Ramos (cell line): ENCODE data around the gene QSOX2.

ENCODE experiments used
- in situ Hi-C: fragments of 300-500 bp; cut with MboI; formaldehyde crosslinking; loops from one replicate; pipeline ENCODE4 v1.14.3; 2022; ENCODE audit warnings: low sequenced_read_pairs; ENCODE audit not compliant: unreplicated experiment

The QSOX2 gene

DNA sequence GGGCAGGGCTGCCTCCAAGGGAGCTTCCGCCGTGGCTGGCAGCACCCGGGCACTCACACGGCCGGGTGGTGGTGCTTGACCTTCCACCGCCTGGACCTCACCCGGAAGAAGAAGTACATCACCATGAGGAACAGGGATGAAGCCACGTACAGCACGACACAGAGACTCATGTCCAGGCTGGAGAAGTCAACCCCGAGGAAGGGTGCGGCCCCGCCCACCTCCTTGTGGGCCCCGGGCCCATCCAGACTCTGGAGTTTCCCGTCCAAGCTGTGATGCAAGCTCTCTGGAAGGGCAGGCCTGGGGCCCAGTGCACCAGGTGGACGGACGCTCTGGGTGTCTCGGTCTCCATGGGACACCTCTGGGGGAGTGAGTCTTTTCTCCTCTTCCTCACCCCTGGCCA, 36.9 kb downstream of the QSOX2 start:
- in situ Hi-C loops = no loop called here

DNA sequence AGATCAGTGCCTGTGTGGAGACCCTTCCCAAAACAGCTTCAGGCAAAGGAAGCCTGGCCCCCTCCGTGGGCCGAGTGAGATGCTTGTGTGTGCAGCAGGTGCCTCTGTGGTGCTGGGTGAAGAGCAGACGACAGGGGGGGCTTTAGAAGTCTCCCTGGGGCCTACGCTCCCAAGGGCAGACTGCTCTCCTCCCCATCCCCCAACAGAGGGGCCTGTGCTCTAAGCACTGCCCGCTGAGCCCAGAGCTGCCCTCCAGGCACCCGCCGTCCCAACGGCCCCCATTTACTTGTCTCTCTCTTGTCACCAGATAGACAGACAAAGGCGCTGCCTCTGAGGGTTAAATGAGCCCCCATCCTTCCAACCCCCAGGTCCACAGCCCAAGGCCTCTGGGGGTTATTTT, 38.0 kb downstream of the QSOX2 start:
- in situ Hi-C loops = no loop called here

DNA sequence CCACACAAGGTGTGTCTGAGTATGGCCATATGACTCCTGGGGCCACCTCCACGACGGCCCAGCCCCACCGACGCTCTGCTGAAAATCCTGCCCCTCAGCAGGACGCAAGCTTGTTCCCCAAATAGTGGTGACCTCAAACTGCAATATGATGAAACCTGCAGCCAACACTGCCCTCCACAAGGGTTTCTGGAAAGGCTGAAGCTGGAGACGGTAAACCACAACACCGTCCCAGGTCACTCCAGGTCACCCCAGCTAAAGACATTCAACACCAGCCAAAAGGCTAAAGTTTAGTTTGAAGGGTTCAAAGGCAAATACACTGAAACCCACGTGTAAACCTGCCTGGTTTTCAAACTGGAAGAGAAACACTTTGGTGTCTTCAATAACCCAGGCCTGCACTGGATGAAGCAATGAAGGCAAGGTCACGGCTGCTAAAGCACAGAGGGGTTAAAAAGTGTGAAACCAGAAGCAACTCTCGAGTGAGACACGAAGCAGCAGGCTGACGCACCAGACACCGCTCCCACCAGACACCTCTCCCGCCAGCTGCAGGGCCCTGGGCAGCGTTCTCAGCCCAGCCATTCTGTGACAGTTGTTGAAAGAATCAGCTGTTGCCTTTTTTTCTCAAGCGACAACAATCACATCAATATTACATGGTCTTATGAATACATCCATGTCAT, 38.9 kb downstream of the QSOX2 start:
- in situ Hi-C loops = no loop called here

DNA sequence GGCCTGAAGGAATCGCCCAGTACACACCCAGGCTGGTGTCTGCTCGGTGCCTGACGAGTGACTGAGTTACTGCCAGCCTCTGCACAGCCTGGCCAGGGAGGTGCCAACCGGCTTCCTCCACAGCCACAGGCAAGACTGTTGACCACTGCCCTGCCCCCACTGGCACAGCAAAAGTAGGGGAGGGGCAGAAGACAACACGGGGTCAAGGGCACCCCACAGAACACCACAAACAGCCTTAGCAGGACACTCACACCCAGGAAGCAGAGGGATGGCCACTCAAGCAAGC, 40.0 kb downstream of the QSOX2 start:
- in situ Hi-C loops = no loop called here

DNA sequence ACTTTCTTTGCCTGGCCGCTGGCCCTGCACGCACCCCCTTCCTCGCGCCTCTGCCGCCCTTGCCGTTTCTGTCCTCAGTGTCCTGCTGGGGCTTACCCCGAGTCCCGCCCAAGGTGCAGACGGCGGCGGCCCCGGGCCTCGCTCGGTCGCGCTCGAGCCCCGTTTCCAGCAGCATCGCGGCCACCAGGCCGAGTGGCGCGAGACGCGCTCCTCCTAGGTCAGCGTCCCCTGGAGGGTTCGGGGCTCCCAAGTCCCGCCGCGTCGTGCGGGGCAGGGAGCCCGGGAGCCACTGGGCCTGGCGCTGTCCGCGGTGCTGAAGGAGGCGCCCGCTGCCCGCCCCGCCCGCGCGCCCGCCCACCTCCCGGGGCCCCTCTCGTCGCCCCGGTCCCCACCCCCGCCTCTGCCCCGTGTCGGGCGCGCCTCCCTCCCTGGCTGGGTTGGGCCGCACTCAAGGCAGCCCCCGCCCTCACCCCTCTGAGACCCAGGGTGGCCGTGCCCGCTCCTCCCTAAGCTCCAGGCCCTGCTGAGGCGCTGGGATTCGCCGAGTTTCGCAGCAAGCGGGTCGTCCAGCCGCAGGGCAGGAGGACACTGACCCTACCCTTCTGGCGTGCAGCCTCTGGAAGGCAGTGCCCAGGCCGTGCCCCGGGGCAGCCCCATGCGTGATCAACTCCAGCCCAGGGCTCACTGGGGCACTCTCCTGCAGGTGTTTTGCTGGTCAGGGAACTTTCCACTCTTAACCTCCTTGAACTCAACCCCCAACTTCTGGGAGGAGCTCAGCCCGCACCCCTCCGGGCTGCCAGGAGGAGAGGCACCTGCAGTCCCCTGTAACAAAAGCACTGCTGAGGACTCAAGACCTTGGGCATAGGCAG, 40.5 kb downstream of the QSOX2 start, which contains the start of gene LHX3:
LHX3 (minus strand) TSS at position 291 of the 869 bp plus-strand sequence; CDS start at position 175, 116 bp downstream.
- in situ Hi-C loops = no loop called here

DNA sequence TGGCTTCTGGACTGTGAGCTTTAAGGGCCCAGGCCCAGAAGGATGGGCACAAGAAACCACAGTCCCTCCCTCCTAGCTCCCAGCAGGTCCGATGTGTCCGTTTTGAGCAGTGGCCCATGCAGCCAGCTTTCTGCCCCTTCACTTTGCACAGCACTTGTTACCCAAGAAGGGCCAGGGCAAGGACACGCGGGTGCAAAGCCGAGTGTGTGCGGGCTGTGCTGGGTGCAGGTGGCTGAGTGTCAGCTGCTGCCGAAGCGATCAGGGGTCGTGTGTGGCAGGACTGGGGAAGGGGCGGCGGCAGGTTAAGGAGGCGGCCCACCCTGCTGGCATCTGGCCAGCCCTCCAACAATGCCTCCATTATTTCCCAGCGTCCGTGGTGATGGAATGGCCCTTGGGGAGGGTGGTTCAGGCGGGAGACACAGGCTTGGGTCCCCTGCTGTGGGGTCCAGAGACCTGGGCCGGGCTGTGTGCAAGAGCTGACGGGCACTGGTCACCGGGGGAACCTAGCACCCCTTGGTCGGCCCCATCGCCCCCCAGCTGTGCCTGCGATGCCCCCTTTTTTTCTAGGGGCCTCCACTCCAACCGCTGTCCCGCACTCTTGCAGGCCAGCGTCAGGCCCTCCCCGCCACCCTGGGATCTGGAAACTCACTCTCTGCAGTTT, 41.3 kb downstream of the QSOX2 start:
- in situ Hi-C loops = no loop called here

DNA sequence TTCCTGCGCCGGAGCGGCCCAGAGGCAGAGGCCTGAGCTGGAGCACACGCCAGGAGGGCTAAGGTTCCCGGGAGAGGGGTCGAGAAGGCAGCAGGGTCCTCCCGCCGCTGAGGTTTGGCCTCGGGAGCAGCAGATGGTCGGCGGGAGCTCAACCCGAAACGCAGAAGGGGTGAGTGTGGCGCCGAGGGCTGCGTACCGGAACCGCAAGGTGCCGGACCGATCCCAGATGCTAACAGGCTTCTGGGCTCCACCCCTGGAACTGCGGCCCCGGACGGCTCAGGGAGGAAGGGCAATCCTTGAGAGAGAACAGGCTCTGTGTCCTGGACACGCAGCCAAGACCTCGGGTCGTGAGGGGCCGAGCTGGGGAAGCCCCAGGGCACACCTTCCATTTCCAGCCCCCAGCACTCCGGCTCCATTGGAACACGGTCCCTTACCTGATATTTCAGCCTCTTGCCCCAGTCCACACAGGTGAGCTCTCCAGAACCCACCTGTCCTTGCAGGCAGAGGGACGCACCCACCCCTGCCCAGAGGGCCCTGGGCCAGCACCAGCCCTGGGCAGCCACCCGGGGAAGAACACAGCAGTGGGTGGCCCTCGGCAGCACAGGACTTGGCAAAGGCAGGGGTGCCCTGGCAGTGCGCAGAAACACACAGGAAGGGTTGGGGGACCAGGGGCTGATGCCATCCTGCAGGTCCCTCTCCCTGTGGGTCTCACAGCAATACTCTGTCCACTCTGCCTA, 42.0 kb downstream of the QSOX2 start:
- in situ Hi-C loops = no loop called here

DNA sequence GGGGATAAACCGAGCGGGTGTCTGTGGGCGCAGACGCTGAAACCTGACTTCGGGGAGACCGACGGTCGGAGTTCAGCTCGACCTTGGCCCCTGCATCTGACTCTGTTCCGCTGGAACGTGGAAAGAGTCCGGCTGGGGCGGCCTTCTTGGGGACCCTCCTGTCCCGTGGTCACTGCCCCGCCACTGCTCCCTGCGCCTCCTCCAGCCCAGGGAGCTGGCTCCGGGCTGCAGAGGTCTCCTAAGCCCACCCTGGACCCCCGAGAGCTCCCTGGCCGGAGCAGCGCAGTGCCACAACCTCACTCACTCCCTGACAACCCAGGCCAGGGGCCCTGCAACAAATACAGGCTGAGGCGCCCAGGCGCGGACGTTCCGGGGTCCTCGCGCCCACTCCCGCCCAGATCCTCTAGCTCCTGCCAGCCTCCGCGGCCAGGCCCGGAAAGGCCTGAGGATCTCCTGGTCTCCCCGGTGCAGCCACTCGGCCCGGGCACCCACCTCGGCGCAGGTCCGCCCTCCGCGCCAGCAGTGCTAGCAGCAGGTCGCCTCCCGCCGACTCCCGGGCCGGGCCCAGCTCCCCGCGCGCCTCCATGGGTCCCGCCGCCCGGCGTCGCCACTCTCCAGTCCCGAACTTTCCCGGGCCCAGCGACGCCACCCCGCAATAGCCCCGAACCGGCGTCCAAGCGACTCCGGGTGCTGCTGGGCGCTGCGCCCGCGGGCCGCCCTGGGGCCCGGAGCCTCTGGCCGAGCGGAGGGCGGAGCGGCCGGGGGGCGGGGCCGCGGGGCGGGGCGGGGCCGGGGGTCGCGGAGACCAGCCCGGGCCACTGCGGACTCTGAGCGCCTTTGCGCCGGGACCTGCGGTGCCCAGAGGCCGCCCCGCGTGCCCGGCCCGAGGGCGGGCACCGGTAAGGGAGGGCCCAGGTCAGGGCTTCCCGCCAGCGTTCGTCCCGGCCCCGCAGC, 42.9 kb downstream of the QSOX2 start:
- in situ Hi-C loops = no loop called here

DNA sequence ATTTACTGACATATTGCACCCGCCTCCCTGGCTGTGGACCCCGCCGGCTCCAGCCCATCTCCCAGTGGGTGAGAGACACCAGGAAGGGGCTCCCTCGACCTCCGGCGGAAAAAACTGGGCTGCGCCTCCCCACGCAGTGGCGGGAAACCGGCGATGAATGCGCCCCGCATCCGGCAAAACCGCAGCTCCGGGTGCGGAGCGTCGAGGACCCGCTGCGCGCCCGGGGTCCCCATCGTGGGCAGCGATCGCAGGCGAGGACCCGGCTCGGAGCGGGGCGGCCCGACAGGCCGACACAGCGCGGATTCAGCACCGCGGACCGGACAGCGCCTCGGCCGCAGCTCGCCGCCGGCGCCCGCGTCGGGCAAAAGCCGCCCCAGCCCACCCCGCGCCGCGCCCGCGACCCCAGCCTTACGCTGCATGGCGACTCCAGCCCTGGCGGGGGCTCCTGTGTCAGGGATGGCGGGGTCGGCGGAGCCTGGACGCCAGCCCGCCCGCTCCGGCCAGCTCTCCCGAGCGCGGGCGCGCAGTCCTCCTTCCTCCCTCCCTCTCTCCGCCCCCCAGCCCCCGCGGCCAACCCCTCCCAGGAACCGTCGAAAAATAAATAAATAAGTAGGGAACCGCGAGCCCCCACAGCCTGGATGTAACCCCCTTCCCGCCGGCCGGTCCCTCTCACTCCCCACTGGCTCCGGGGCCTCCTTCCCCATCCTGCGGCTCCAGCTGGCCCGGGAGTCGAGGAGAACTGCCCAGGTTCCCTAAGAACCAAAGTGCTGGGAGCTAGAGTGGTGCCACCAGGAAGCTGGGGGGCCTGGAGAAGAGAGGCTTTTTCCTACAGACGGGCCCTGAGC, 43.8 kb downstream of the QSOX2 start:
- in situ Hi-C loops = no loop called here

DNA sequence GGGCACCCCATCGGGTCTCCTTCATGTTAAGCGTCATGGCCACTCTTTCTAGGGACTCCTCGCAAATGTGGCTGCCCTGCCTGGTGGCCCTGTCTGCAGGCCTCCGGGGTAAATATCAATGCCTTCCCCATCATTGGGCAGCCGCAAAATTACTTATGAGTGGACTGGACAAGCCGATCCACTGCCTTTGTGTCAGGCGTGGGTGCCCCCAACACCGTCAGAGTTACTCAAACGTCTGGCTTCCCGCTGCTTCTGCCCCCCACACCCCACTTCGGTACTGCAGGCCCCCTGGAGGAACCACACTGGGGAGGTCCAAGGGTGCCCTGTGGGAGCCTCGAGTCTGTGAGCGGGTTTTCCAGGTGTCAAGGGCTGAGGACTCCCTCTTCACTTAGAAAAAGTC, 44.4 kb downstream of the QSOX2 start:
- in situ Hi-C loops = no loop called here

DNA sequence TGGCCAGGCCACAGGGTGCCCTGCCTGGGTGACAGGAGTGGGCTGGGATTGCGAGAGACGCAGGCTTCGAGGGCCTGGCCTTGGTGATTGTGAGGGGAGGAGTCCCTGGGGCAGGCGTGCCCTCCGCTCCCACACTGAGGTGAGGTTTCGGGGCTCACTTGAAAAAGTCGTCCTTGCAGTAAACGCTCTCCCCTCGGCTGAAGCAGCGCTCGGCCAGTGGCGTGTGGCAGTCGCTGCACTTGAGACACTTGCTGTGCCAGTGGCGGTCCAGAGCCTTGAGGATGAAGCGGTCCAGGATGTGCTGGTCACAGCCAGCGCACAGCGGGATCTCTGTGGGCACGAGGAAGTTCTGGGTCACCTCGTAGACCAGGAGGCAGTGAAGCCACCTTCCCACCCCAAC, 45.2 kb downstream of the QSOX2 start:
- in situ Hi-C loops = no loop called here

DNA sequence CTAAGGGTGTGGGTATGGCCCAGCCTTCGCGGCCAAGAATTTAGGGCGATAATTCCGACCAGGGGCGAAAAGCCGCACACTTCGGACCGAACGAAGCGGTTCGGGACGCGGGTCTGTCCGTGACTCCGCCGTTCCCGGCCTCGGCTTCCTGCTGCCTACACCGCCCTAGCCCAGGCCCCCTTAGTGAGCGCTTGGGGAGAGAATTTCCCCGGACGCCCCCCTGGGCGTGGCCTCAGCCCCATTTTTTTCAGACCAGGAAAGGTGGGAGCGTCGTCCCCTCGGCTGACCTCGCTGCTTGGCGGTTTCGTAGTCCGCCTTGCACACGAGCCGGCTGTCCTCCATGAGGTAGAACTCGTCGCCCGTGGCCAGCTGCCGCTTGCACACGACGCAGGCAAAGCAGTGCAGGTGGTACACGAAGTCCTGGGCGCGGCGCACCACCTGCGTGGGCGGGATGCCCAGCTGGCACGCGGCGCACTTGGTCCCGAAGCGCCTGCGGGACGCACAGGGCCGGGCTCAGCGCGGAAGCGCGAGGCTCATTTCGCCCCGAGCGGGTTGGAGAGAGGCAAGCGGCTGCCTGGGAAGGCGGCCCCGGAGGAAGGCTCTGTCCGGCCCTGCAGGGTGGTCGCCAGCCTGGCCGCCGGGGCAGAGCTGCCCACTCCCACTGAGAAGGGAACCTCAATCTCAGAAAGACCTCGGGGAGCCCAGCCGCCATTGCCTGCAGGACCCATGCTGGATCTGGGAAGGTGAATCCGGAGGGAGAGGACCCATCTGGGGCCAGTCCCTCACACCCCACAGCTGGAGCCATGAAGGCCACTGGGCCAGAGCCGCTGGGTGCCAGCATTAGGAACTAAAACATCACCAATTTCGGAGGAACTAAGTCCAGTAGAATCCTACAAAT, 46.0 kb downstream of the QSOX2 start:
- in situ Hi-C loops = no loop called here

DNA sequence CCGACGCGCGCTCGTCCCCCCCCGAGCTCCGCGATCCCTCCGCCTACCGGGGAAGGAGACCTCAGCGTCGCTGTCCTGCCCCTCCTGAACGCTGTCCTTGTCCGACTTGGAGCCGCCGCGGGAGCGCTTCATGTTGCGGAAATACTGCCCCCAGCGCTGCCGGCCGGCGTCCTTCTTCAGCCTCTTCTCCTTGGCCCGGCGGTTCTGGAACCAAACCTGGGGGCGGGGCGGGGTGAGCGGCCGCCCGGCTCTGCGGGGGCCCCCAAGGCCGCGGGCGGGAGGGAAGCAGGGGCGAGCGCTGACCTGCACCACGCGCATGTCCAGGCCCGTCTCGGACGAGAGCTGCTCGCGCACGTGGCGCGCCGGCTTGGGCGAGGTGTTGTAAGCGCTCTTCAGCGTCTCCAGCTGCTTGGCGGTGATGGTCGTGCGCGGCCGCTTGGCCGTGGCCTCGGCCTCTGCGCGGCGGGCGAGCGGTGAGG, 47.0 kb downstream of the QSOX2 start:
- in situ Hi-C loops = no loop called here

DNA sequence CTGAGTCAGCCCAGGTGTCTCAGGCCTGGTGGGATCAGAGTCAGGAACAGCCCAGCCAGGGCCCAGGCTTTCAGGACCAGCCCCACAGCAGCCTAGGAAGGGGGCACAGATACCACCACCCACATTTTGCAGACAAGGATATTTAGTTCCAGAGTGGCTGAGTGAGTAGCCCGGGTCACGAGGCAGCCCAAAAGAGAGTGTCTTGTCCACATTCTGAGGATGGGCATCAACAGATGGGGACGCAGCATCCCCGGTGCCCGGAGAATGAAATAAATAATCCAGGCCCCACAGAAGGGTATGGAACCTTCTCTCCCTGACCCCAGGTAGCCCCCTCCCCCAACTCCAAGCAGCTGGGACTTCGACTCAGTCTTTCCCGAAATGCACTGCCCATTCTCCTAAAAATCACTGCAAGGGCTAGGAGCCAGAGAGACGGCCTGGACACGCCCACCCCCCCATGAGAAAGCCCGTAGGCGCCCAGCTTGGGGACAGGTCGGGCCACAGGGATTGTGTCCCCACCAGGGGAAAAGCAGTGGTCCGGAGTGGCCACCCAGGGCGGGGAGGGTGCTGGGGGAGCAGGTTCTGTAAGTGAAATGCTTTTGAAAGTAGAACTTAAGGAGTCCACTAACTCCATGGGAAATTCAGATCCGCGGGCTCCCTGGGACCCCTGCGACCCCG, 47.5 kb downstream of the QSOX2 start:
- in situ Hi-C loops = no loop called here

DNA sequence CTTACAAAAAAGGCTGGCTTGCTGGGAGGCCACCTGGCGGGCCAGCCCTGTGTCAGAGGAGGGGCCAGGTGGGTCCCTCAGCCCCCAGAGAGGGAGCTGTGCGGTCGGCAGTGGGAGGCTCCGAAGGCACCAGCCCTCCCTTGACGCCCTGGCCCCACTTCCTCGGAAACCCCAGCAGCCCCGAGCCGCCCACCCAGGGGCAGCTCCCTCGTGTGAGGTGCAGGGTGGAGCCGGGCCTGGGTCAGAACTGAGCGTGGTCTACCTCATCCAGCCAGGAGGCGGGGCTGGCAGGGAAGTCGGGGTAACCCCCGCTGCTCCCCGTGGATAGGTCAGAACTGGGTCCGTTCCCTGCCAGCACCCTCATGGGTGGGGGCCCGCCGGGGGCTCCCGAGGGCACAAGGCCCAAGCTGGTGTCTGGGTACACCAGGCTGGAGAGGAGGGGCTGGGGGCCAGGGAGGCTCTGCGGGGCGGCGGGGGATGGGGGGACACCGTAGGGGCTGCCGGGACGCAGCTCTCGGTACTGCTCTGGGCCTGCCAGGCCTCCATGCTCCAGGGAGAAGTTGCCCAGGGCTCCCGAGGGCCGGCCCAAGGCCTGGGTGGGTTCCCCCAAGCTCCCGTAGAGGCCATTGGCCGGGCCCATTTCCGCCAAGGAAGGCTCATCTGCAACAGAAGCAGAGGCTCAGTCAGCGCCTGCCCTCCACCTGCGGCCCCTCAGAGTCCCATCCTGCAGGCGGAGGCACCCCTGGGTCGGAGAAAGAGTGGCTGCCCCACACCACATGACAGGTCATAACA, 48.3 kb downstream of the QSOX2 start:
- in situ Hi-C loops = no loop called here

DNA sequence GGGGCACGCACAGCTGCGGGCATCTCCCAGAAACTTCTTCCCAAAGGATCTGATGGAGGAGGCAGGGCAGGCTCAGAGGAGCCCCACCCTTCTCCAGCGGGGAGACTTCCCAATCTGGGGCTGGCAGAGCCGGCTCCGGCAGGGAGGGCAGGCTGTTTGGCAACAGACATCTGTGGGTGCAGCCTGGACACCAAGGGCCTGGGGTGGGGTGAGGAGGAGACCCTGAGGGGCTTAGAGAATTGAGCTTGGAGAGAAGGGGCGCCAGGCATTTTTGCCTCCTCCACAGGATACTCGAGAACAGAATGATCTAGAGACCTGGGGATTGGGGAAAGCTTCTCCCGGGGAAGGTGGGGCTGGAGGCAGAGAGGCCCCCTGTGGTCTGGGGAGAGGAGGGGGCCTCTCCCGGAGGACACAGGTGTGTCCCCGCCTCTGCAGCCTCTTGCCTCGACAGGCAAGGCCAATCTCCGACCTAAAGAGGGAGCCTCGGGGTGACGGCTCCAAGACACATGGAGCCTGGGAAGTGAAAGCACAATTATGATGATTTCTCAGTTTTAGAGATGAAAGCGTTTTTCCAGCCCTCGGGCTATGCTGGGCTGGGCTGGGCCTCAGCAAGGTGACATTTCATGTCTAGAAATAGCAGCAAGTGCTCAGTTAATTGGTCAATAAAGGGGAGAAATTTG, 49.1 kb downstream of the QSOX2 start:
- in situ Hi-C loops = no loop called here
